HG03575 (cell line): ENCODE results near the gene ESR1.
"Not testable (repeated sequence)": the region's sequence is repeated elsewhere in the genome, so short reads cannot be mapped to it uniquely, and the experiment has no call there.

Experiments
- ATAC-seq: cut with Tn5 transposase; IDR thresholded peaks from one replicate; pipeline ENCODE4 v1.9.1; 2021; ENCODE audit not compliant: unreplicated experiment, insufficient number of reproducible peaks, low FRiP score; ENCODE audit errors: extremely low read depth

The ESR1 gene

DNA sequence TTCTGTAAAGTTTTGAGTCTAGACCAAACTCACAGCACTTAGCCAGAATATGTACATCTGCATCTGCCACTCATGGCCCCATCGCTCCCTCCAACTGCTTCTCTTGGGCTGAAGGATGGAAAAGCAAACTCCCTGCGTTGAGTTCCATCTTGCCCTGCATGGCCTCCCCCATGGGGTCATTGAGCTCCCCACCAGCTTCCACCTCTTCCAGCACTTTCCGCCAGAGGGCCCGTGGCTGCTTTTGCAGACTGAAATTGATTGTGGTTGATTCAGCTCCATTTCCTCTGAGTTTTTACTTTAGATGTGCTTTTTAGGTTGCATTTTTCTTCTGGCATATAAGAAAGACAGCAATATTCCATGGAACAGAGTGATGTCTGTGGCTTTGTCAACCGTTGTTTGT, 263.1 kb downstream of the ESR1 start:
- no peak for ATAC-seq

GRCh38 chr6:152071318-152071717, 263.8 kb downstream of the ESR1 start:
- ATAC-seq: no peak

DNA sequence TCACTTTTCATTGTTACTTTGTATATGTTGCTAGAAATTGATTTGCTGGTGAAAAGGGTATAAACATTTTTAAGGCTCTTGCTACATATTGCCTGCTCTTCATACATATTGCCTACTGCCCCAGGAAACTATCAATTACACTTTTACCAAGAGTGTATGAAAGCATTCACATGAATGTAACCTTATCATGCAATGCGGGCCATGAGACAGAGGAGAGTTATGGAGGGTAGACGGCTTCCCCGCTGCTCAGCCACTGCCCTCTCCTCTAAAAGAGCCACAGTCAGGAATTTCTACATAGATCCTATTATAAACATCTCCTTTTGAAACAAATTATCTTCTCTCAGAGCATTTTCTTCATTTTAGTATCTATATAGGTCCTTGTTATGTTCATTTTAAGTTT, 264.4 kb downstream of the ESR1 start:
- no peak for ATAC-seq

- not testable (repeated sequence) for ATAC-seq
These were observed 268.8 kb downstream of the ESR1 start for GRCh38 chr6:152076242-152076641.

GRCh38 chr6:152078001-152078400, 270.5 kb downstream of the ESR1 start:
- no peak for ATAC-seq

DNA sequence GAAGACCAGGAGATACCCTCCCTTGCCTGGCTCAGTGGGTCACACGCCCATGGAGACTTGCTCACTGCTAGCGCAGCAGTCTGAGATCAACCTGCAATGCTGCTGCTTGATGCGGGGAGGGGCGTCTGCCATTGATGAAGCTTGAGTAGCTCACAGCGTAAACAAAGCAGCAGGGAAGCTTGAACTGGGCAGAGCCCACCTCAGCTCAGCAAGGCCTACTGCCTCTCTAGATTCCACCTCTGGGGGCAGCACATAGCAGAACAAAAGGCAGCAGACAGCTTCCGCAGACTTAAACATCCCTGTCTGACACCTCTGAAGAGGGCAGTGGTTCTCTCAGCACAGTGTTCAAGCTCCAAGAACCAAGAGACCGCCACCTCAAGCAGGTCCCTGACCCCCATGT, 271.3 kb downstream of the ESR1 start:
- no peak for ATAC-seq

DNA sequence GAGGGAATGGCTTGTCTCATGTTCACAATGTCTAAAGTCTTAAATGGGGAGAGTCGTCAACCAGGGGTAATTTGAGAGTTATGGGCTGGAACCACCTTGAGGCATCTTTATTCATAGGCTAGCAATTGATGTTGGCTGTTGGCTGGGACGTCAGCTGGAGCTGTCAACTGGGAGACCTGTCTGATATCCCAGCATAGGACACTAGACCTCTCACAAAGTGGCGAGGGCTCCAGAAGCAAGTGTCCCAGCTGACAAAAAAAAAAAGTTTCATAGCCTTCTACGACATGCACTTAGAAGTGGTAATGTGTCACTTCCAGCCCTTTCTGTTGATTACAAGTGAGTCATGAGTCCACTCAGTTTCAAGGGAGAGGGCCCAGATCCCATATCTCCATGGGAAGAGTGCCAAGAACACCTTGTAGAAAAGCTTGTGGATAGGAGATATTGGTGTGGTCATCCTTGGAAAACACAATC, 278.0 kb downstream of the ESR1 start:
- no peak for ATAC-seq

GRCh38 chr6:152086223-152086873, 278.9 kb downstream of the ESR1 start:
- ATAC-seq: no peak

GRCh38 chr6:152087096-152087495, 279.6 kb downstream of the ESR1 start:
- no peak for ATAC-seq

- ATAC-seq: no peak
These were observed 280.2 kb downstream of the ESR1 start for GRCh38 chr6:152087701-152088100.

- ATAC-seq: no peak
These were observed 282.5 kb downstream of the ESR1 start for GRCh38 chr6:152089992-152090391.

GRCh38 chr6:152091201-152091600, 283.7 kb downstream of the ESR1 start:
- no peak for ATAC-seq

- no peak for ATAC-seq
These were observed 284.4 kb downstream of the ESR1 start for GRCh38 chr6:152091851-152092341.

DNA sequence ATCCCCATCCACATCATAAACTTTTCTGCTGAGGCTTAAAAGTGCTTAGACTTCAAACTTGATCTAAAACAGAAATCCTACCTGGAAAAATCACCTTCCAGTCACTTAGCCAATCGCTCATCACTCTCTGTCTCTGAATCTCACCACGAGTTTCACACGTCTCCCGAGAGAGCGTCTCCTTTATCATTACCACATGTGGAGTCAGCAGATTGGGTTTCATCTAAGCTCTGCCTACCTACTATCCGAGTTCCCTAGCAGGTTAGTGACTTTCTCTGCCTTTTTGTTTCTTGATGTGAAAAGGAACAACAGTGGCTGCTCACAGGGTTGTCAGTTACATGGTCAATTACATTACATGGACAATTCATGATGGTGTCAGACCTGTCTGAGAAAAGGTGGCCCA, 286.2 kb downstream of the ESR1 start:
- no peak for ATAC-seq

- ATAC-seq: no peak
These were observed 286.8 kb downstream of the ESR1 start for GRCh38 chr6:152094276-152094675.

DNA sequence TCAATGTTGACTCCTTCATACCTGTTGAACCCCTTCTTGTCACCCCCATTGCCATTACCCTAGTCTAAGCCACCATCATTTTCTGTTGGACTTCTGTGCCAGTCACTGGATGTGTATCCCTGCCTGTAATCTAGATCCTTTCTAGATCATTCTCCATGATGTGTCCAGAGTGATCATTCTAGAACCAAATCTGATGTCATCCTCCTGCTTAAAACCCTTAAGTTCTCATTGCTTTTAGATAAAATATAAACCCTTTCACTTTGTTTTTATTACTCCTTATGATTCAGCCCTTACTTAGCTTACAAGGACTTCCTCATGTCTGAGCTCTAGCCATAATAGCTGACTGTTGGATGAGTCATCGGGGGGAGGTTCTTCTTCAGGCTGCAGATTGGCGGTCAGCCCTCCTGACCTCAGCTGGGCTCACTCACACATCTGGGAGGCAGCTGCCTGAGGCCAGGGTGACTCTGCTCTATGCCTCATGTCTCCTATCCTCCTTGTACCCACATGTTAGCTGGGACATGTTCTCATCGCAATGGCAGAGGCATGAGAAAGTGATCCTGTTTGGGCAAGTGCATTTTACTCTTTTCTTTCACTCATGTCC, 287.6 kb downstream of the ESR1 start:
- no peak for ATAC-seq

GRCh38 chr6:152096863-152097496, 289.5 kb downstream of the ESR1 start:
- ATAC-seq: no peak

GRCh38 chr6:152098683-152099082, 291.2 kb downstream of the ESR1 start:
- no peak for ATAC-seq

GRCh38 chr6:152099446-152100182, 292.1 kb downstream of the ESR1 start:
- no peak for ATAC-seq

- no peak for ATAC-seq
These were observed 292.7 kb downstream of the ESR1 start for GRCh38 chr6:152100183-152100618.
